PFSK-1 (cell line): Measurements from ENCODE around the gene PSMA7.

Experiments used
- FOXP2 ChIP-seq: optimal IDR thresholded peaks from 2 replicates; pipeline ENCODE3; 2011; ENCODE audit warnings: borderline replicate concordance, control low read depth, inconsistent platforms; ENCODE audit not compliant: insufficient read depth; ENCODE audit errors: extremely low read length, extremely low read depth
- POLR2AphosphoS5 ChIP-seq: IDR thresholded peaks from 2 replicates; pipeline ENCODE4 v1.6.1; 2012; ENCODE audit warnings: low read depth, mild to moderate bottlenecking, control low read depth, low read length, moderate library complexity
- SIN3A ChIP-seq: IDR thresholded peaks from 2 replicates; pipeline ENCODE4 v1.6.1; 2012; ENCODE audit warnings: mild to moderate bottlenecking, low read length, moderate library complexity, borderline replicate concordance; ENCODE audit not compliant: insufficient read depth
- TAF1 ChIP-seq: IDR thresholded peaks from 2 replicates; pipeline ENCODE4 v1.6.1; 2012; ENCODE audit warnings: low read length, control low read depth, borderline replicate concordance; ENCODE audit not compliant: insufficient read depth
- TF ChIP-seq, protein P1 (sequence below), 2 experiments: IDR thresholded peaks; 2 replicates each; pipeline versions ENCODE4 v1.6.1 to v1.8.0; 2011 to 2012; ENCODE audit warnings: low read depth in 2 of 2, low read length in 2 of 2, control low read depth in 1 of 2, inconsistent platforms in 1 of 2, mild to moderate bottlenecking in 1 of 2, moderate library complexity in 1 of 2; ENCODE audit not compliant: insufficient read depth in 1 of 2

The PSMA7 gene

DNA sequence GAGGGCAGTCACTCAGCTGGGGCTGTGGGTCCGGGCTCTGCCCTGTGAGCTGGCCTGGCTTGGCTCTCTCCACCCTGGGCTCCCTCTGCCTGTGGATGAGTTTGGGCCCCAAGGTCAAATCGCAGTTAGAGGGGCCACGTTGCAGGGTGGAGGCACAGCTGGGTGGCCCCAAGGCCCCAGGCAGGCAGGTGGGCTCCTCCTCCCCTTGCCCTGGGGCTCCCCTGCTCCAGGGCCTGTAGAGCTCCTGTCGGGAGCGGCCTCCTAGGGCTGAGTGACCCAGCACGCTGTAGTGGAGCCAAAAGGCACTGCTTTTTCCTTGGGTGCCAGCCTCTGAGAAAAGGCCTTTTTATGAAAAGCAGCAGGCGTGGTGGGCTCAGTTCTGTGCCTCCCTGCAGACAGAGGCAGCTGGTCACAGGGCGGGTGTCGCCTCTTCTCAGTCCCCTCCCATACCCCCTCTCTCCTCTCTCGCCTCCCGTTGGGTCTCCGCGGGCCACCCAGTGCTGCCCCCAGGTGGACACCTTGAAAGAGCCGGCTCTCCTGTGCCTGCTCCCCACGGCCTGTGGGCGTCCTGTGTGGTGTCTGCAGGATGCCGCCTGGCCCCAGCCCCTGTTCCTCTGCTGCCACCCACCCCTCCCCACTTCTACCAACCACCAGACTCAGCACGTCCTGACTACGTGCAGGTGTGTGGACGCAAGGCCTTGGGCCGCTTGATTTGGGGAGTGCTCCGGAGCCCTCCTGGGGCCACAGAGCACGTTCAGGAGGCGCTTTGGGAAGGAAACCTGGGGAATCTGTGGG lies 13.6 kb upstream of the PSMA7 start:
- TF ChIP-seq FOXP2 (no peak), SIN3A (no peak), TAF1 (no peak), POLR2AphosphoS5 (no peak)
- TF ChIP-seq, protein P1, sequence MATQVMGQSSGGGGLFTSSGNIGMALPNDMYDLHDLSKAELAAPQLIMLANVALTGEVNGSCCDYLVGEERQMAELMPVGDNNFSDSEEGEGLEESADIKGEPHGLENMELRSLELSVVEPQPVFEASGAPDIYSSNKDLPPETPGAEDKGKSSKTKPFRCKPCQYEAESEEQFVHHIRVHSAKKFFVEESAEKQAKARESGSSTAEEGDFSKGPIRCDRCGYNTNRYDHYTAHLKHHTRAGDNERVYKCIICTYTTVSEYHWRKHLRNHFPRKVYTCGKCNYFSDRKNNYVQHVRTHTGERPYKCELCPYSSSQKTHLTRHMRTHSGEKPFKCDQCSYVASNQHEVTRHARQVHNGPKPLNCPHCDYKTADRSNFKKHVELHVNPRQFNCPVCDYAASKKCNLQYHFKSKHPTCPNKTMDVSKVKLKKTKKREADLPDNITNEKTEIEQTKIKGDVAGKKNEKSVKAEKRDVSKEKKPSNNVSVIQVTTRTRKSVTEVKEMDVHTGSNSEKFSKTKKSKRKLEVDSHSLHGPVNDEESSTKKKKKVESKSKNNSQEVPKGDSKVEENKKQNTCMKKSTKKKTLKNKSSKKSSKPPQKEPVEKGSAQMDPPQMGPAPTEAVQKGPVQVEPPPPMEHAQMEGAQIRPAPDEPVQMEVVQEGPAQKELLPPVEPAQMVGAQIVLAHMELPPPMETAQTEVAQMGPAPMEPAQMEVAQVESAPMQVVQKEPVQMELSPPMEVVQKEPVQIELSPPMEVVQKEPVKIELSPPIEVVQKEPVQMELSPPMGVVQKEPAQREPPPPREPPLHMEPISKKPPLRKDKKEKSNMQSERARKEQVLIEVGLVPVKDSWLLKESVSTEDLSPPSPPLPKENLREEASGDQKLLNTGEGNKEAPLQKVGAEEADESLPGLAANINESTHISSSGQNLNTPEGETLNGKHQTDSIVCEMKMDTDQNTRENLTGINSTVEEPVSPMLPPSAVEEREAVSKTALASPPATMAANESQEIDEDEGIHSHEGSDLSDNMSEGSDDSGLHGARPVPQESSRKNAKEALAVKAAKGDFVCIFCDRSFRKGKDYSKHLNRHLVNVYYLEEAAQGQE (IDR thresholded peaks at IDR 0.05; ENCODE audit: insufficient read depth in 1 of 2, low read depth in 2 of 2, low read length in 2 of 2): no peak

DNA sequence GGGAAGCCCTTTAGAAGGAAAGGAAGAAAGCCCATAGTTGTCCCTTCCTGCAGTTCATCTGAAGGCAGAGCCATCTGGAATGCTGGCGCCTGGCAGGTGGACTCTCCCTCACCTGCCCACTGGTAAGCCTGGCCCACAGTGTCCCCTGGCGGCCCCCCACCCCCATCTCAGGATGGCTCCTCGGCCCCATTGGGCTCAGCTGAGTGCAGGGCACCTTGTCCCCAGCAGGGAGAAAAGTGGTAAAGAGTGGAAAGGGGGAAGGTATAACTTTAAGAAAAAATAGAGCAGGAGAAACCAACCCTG lies 13.0 kb upstream of the PSMA7 start:
- TF ChIP-seq SIN3A (no peak), FOXP2 (no peak), TAF1 (no peak), POLR2AphosphoS5 (no peak)
- TF ChIP-seq, protein P1 (IDR thresholded peaks at IDR 0.05; ENCODE audit: insufficient read depth in 1 of 2, low read depth in 2 of 2, low read length in 2 of 2): no peak

DNA sequence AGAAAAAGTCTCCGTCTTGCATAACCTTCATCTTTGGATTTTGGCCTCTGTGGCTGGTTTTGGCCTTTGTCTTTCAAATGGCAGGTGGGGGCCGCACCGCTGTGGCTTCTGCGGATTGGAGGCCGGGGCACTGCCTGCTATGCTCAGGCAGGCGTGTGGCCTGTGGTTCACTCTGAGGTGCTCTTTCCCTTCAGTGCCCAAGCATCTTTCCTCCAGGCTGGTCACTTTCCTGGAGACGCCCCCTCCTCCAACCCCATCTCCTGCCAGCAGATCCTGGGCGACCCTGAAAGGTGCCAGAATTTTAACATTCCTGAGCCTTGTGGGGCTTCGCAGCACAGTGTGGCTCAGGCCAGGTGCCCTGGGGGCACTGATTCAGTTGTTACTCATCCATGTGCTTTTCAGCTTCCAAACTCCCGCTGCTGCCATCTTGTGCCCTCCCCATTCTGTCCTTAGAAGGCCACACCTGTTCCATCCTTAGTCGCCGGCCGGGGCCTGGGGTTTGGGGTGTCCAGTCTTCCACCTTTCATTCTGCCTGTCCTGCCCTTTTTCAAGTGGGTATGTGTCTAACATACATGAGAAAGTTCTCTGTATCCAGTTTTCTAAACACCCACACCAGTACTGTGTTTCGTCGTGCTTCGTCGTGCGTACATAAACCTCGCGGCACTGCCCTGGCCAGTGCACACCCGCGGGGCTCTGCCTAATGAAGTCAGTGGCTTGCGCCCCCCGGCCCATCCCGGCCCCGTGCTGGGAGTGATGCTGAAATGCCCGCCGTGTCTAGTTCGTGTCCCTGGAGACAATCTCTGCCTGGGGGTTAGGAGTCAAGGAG lies 12.4 kb upstream of the PSMA7 start:
- TF ChIP-seq, protein P1 (IDR thresholded peaks at IDR 0.05; ENCODE audit: insufficient read depth in 1 of 2, low read depth in 2 of 2, low read length in 2 of 2): no peak
- no peak for TF ChIP-seq POLR2AphosphoS5
- no peak for TF ChIP-seq TAF1
- TF ChIP-seq FOXP2: no peak
- TF ChIP-seq SIN3A: no peak

DNA sequence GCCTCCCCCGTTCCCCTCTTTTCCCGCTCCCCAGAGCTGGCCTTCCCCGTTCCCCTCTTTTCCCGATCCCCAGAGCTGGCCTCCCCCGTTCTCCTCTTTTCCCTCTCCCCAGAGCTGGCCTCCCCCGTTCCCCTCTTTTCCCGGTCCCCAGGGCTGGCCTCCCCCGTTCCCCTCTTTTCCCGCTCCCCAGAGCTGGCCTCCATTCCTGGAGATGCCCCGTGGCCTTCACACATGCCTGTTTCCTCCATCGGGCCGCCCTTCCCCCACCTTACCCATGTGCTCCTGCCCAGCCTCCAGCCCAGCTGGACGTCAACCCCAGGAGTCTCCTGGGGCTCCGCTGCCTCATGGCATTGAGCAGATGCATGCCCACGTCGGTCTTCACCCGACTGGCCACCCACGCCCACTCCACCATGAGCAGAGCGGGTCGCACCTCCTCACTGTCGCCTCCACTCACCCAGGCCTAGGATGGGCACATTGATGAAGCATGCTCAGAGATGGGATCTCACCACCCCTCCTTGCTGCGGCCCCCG lies 8.7 kb upstream of the PSMA7 start:
- TF ChIP-seq POLR2AphosphoS5: no peak
- TF ChIP-seq SIN3A: no peak
- no peak for TF ChIP-seq FOXP2
- TF ChIP-seq TAF1: no peak
- TF ChIP-seq, protein P1 (IDR thresholded peaks at IDR 0.05; ENCODE audit: insufficient read depth in 1 of 2, low read depth in 2 of 2, low read length in 2 of 2): no peak
